GM23338 (cell line): Measurements from ENCODE around the gene RTN4RL1. TPM values are rescaled to one million over a fixed set of nuclear protein-coding genes. Genes with fewer than 3 reads are reported as not detected.

Experiments
- ATAC-seq: fragments of 200-7000 bp; cut with Tn5 transposase; 3 replicates; pipeline ENCODE4 v1.9.1; 2020
- DNase-seq: peaks from one replicate; pipeline ENCODE4 v3.0.0-alpha.2; 2015; ENCODE audit warnings: low spot score
- H2AFZ ChIP-seq: fragments of 200-600 bp; sonication (generic); 2 replicates; pipeline ENCODE4 v1.8.0; 2016; ENCODE audit warnings: antibody characterized with exemption, mild to moderate bottlenecking, moderate library complexity
- H3F3A ChIP-seq: fragments of 200-600 bp; sonication (generic); replicated peaks from 2 replicates; pipeline ENCODE4 v1.8.0; 2017; ENCODE audit warnings: antibody characterized with exemption, mixed run types, low read depth
- H3K27ac ChIP-seq: fragments of 200-600 bp; sonication (generic); 2 replicates; pipeline ENCODE4 v1.6.1; 2016; ENCODE audit warnings: low read depth
- H3K27me3 ChIP-seq: fragments of 200-600 bp; sonication (generic); 2 replicates; pipeline ENCODE4 v1.8.0; 2016; ENCODE audit warnings: mild to moderate bottlenecking, mixed run types, moderate library complexity; ENCODE audit not compliant: insufficient read depth
- H3K36me3 ChIP-seq: fragments of 200-600 bp; sonication (generic); 2 replicates; pipeline ENCODE4 v1.8.0; 2016; ENCODE audit warnings: mild to moderate bottlenecking; ENCODE audit not compliant: insufficient read depth
- H3K4me1 ChIP-seq: fragments of 200-600 bp; sonication (generic); 2 replicates; pipeline ENCODE4 v1.8.0; 2016; ENCODE audit warnings: mild to moderate bottlenecking, moderate library complexity; ENCODE audit not compliant: insufficient read depth
- H3K4me2 ChIP-seq: fragments of 200-600 bp; sonication (generic); 2 replicates; pipeline ENCODE4 v1.7.1; 2017; ENCODE audit warnings: mixed run types
- H3K4me3 ChIP-seq: fragments of 200-600 bp; sonication (generic); 2 replicates; pipeline ENCODE4 v1.6.1; 2016; ENCODE audit warnings: mixed run types
- H3K79me2 ChIP-seq: fragments of 200-600 bp; sonication (generic); replicated peaks from 2 replicates; pipeline ENCODE4 v1.8.0; 2017; ENCODE audit warnings: mild to moderate bottlenecking; ENCODE audit not compliant: insufficient read depth
- H3K9me2 ChIP-seq: fragments of 200-600 bp; sonication (generic); 2 replicates; pipeline ENCODE4 v1.8.0; 2017; ENCODE audit not compliant: insufficient read depth
- H4K20me1 ChIP-seq: fragments of 200-600 bp; sonication (generic); replicated peaks from 2 replicates; pipeline ENCODE4 v1.8.0; 2017; ENCODE audit warnings: mild to moderate bottlenecking; ENCODE audit not compliant: insufficient read depth
- H3K27ac Mint-ChIP-seq: 2 replicates; pipeline ENCODE4 v1.8.0; 2020; ENCODE audit warnings: inconsistent platforms, mild to moderate bottlenecking, moderate library complexity, mixed read lengths
- H3K27me3 Mint-ChIP-seq: 3 replicates; pipeline ENCODE4 v1.8.0; 2022; ENCODE audit warnings: low read depth, mild to moderate bottlenecking, moderate library complexity, mixed read lengths, inconsistent platforms; ENCODE audit not compliant: insufficient read depth, poor library complexity
- H3K36me3 Mint-ChIP-seq: 3 replicates; pipeline ENCODE4 v1.8.0; 2021; ENCODE audit warnings: low read depth, mild to moderate bottlenecking, inconsistent platforms, moderate library complexity, mixed read lengths
- H3K4me1 Mint-ChIP-seq: 3 replicates; pipeline ENCODE4 v1.8.0; 2020; ENCODE audit warnings: mild to moderate bottlenecking, inconsistent platforms, mixed read lengths
- H3K4me3 Mint-ChIP-seq: 3 replicates; pipeline ENCODE4 v1.8.0; 2021; ENCODE audit warnings: moderate library complexity, mild to moderate bottlenecking, inconsistent platforms, mixed read lengths
- H3K9me3 Mint-ChIP-seq: 3 replicates; pipeline ENCODE4 v1.8.0; 2020; ENCODE audit warnings: moderate library complexity, mild to moderate bottlenecking, inconsistent platforms, mixed read lengths
- CREB1 ChIP-seq: fragments of 250-450 bp; sonication (Bioruptor Pico); IDR thresholded peaks from 2 replicates; pipeline ENCODE4 v1.5.0; 2020; ENCODE audit warnings: low read depth, mild to moderate bottlenecking, moderate library complexity
- CTCF ChIP-seq, 2 experiments: fragments of 200-600 bp in 1 of 2; sonication (generic) in 1 of 2; conservative IDR thresholded peaks; 2 replicates each; pipeline versions ENCODE4 v1.5.1 to v1.6.1; 2016 to 2017; ENCODE audit warnings: antibody characterized with exemption in 2 of 2, low read depth in 2 of 2, mild to moderate bottlenecking in 2 of 2, moderate library complexity in 1 of 2
- ETS1 ChIP-seq: IDR thresholded peaks from 2 replicates; pipeline ENCODE4 v1.6.1; 2016; ENCODE audit warnings: antibody characterized with exemption
- EZH2 ChIP-seq: fragments of 200-600 bp; sonication (generic); IDR thresholded peaks from one replicate; pipeline ENCODE4 v1.8.0; 2017; ENCODE audit warnings: antibody characterized with exemption, mild to moderate bottlenecking, low read depth; ENCODE audit not compliant: unreplicated experiment
- EZH2phosphoT487 ChIP-seq: fragments of 200-600 bp; sonication (generic); IDR thresholded peaks from one replicate; pipeline ENCODE4 v1.8.1; 2018; ENCODE audit warnings: antibody characterized with exemption; ENCODE audit not compliant: unreplicated experiment
- JUNB ChIP-seq: IDR thresholded peaks from one replicate; pipeline ENCODE4 v1.6.1; 2016; ENCODE audit warnings: antibody characterized with exemption; ENCODE audit not compliant: unreplicated experiment
- NANOG ChIP-seq: IDR thresholded peaks from 2 replicates; pipeline ENCODE4 v1.6.1; 2016; ENCODE audit warnings: antibody characterized with exemption, borderline replicate concordance
- POLR2AphosphoS5 ChIP-seq: IDR thresholded peaks from 2 replicates; pipeline ENCODE4 v1.6.1; 2016; ENCODE audit warnings: antibody characterized with exemption, low read depth
- REST ChIP-seq: IDR thresholded peaks from one replicate; pipeline ENCODE4 v1.6.1; 2018; ENCODE audit warnings: antibody characterized with exemption; ENCODE audit not compliant: unreplicated experiment
- STAT1 ChIP-seq: IDR thresholded peaks from one replicate; pipeline ENCODE4 v1.6.1; 2016; ENCODE audit warnings: antibody characterized with exemption; ENCODE audit not compliant: unreplicated experiment
- ZNF114 ChIP-seq: fragments of 250-450 bp; sonication (Bioruptor Pico); IDR thresholded peaks from 2 replicates; pipeline ENCODE4 v1.5.0; 2020; ENCODE audit warnings: mild to moderate bottlenecking, moderate library complexity
- ZNF331 ChIP-seq: fragments of 250-450 bp; sonication (Bioruptor Pico); IDR thresholded peaks from 2 replicates; pipeline ENCODE4 v1.5.0; 2020; ENCODE audit warnings: low read depth, mild to moderate bottlenecking, moderate library complexity
- ZNF462 ChIP-seq: fragments of 250-450 bp; sonication (Bioruptor Pico); IDR thresholded peaks from 2 replicates; pipeline ENCODE4 v1.5.0; 2020; ENCODE audit warnings: mild to moderate bottlenecking, moderate library complexity
- polyA plus RNA-seq: library from polyadenylated mRNA; unstranded; fragments of >200 nt; fragmentation: Nextera tagmentation; extraction: Ambion mirVana; gene quantifications from 2 replicates; pipeline ENCODE4 v1.2.1, GENCODE V29; 2016
- total RNA-seq: library from RNA; depleted of rRNA; stranded (reverse); fragments of >200 nt; shearing (Covaris generic); gene quantifications from 2 replicates; pipeline ENCODE4 v1.2.3, GENCODE V29; 2014

Gene RTN4RL1
- total and polyA plus RNA-seq, 2 experiments from 2014 or later, result 0.17 TPM; not detected in 1

GRCh38 chr17:2022647-2023240 lies 2.4 kb downstream of the RTN4RL1 start:
- Histone ChIP-seq H3K27ac (no peak overlapping the region), H3K79me2 (no peaks in the 10 kb centered on the region), H3K4me2 (no peak overlapping the region), H3K9me2 (no peaks in the 10 kb centered on the region), H3F3A (0 out of 2 replicates have a peak, but pooled peaks cover 4% of the 10 kb centered on the region), H3K27me3 (peaks cover 89% of the 10 kb centered on the region), H4K20me1 (no peaks in the 10 kb centered on the region), H3K4me1 (peaks cover 4% of the 10 kb centered on the region; the same call in 1 of the 2 replicates), H2AFZ (no peak overlapping the region), H3K4me3 (no peak overlapping the region), H3K36me3 (no peaks in the 10 kb centered on the region)
- no peak for DNase-seq
- TF ChIP-seq REST (no peak), STAT1 (no peak), ZNF114 (CRISPR knock-in tag) (no peak), POLR2AphosphoS5 (no peak), ZNF331 (CRISPR knock-in tag) (no peak), CTCF (conservative IDR thresholded peaks at IDR 0.05; ENCODE audit: low read depth in 2 of 2) (no peak), ETS1 (no peak), ZNF462 (no peak), JUNB (no peak), CREB1 (no peak), NANOG (no peak), EZH2 (no peak), EZH2phosphoT487 (no peak)
- peaks cover 82% of the 10 kb centered on the region for H3K27me3 Mint-ChIP-seq
- H3K4me1 Mint-ChIP-seq, result no peaks in the 10 kb centered on the region; the same call in 2 of the 3 replicates
- no peak for ATAC-seq
- H3K27ac Mint-ChIP-seq, result no peak overlapping the region
- H3K9me3 Mint-ChIP-seq, result no peaks in the 10 kb centered on the region
- H3K36me3 Mint-ChIP-seq, result no peaks in the 10 kb centered on the region
- 0 out of 3 replicates have a peak overlapping the region, but pooled peaks have one; percentile 16 for H3K4me3 Mint-ChIP-seq
